HepG2 (cell line): Measurements from ENCODE around the gene ZNF227. TPM values are rescaled to one million over a fixed set of nuclear protein-coding genes. Genes with fewer than 3 reads are reported as not detected.

Experiments used
- ASH2L ChIP-seq: fragments of 300-600, 200-600 bp; sonication (generic); IDR thresholded peaks from 2 replicates; pipeline ENCODE4 v1.7.0; 2017; ENCODE audit warnings: low read depth, mild to moderate bottlenecking, moderate library complexity, mixed read lengths, low read length; ENCODE audit not compliant: insufficient read length
- FLYWCH1 ChIP-seq: sonication (generic); formaldehyde crosslinking; IDR thresholded peaks from 2 replicates; pipeline ENCODE4 v1.8.1; 2023; ENCODE audit warnings: mild to moderate bottlenecking, missing genetic modification reagents
- GTF2F1 ChIP-seq: fragments of 150-350 bp; IDR thresholded peaks from 2 replicates; pipeline ENCODE4 v1.6.1; 2014; ENCODE audit warnings: low read length
- HIVEP1 ChIP-seq: sonication (generic); formaldehyde crosslinking; IDR thresholded peaks from 2 replicates; pipeline ENCODE4 v1.4.0; 2020; ENCODE audit warnings: mild to moderate bottlenecking, missing genetic modification reagents
- HMGA1 ChIP-seq: sonication (generic); formaldehyde crosslinking; conservative IDR thresholded peaks from 2 replicates; pipeline ENCODE4 v1.4.0; 2020; ENCODE audit warnings: missing genetic modification reagents
- HNRNPUL1 ChIP-seq: fragments of 200-400 bp; formaldehyde crosslinking; IDR thresholded peaks from 2 replicates; pipeline ENCODE4 v1.6.1; 2017; ENCODE audit warnings: low read depth, mild to moderate bottlenecking, low read length, moderate library complexity
- ISL2 ChIP-seq: sonication (generic); formaldehyde crosslinking; IDR thresholded peaks from 2 replicates; pipeline ENCODE4 v1.5.0; 2020; ENCODE audit warnings: missing genetic modification reagents
- NCOR1 ChIP-seq: fragments of 200-600 bp; sonication (generic); IDR thresholded peaks from 2 replicates; pipeline ENCODE4 v1.7.0; 2017; ENCODE audit warnings: antibody characterized with exemption, low read length, borderline replicate concordance
- NFIB ChIP-seq: sonication (generic); formaldehyde crosslinking; IDR thresholded peaks from 2 replicates; pipeline ENCODE4 v1.9.0; 2021; ENCODE audit warnings: missing genetic modification reagents, mild to moderate bottlenecking, borderline replicate concordance
- NR2F6 ChIP-seq, 2 experiments: IDR thresholded peaks; 2 replicates each; pipeline ENCODE4 v1.6.1; 2016; ENCODE audit warnings: antibody characterized with exemption in 1 of 2, mild to moderate bottlenecking in 1 of 2
- SNRNP70 ChIP-seq: fragments of 200-400 bp; formaldehyde crosslinking; IDR thresholded peaks from 2 replicates; pipeline ENCODE4 v1.6.1; 2017; ENCODE audit warnings: mild to moderate bottlenecking, low read depth, low read length, moderate library complexity
- TARDBP ChIP-seq: sonication (generic); formaldehyde crosslinking; IDR thresholded peaks from 2 replicates; pipeline ENCODE4 v1.8.0; 2022; ENCODE audit warnings: mild to moderate bottlenecking, missing genetic modification reagents
- XRCC5 ChIP-seq: fragments of 200-400 bp; formaldehyde crosslinking; optimal IDR thresholded peaks from 2 replicates; pipeline ENCODE3; 2017; ENCODE audit warnings: mild to moderate bottlenecking, low read length
- ZBTB7A ChIP-seq: sonication (generic); formaldehyde crosslinking; IDR thresholded peaks from 2 replicates; pipeline ENCODE4 v1.8.0; 2022; ENCODE audit warnings: mild to moderate bottlenecking, missing genetic modification reagents
- ZC3H4 ChIP-seq: sonication (generic); formaldehyde crosslinking; IDR thresholded peaks from 2 replicates; pipeline ENCODE4 v1.4.0; 2020; ENCODE audit warnings: missing genetic modification reagents, borderline replicate concordance
- ZFY ChIP-seq: sonication (generic); formaldehyde crosslinking; IDR thresholded peaks from 2 replicates; pipeline ENCODE4 v1.4.0; 2020; ENCODE audit warnings: missing genetic modification reagents
- ZNF10 ChIP-seq: sonication (generic); formaldehyde crosslinking; IDR thresholded peaks from 2 replicates; pipeline ENCODE4 v1.4.0; 2020; ENCODE audit warnings: mild to moderate bottlenecking, low read depth, missing genetic modification reagents, borderline replicate concordance
- ZNF234 ChIP-seq: sonication (generic); formaldehyde crosslinking; conservative IDR thresholded peaks from 2 replicates; pipeline ENCODE4 v1.5.1; 2020; ENCODE audit warnings: mild to moderate bottlenecking, missing genetic modification reagents
- ZNF460 ChIP-seq: sonication (generic); formaldehyde crosslinking; IDR thresholded peaks from 2 replicates; pipeline ENCODE4 v1.5.1; 2020; ENCODE audit warnings: missing genetic modification reagents, mild to moderate bottlenecking, borderline replicate concordance
- polyA plus RNA-seq, 8 experiments: library from polyadenylated mRNA; depleted of rRNA in 3 of 8; stranded (reverse) in 7 of 8; unstranded in 1 of 8; fragments of >200 nt; fragmentation: Illumina TruSeq in 4 of 8; extraction: Trizol in 4 of 8; gene quantifications; 2 replicates each; pipeline versions ENCODE4 v1.2.1 to v1.2.3, GENCODE V29; 2011 to 2016; ENCODE audit warnings: low read depth in 4 of 8, missing spikeins in 1 of 8, mixed read lengths in 1 of 8; ENCODE audit not compliant: insufficient read depth in 1 of 8
- total RNA-seq, 5 experiments: library from RNA; depleted of rRNA; stranded (reverse); fragments of >200 nt; fragmentation: Illumina TruSeq; extraction: Trizol; gene quantifications; 2 replicates each; pipeline ENCODE4 v1.2.3, GENCODE V29; 2016; ENCODE audit warnings: low read depth in 1 of 5
- TF ChIP-seq, protein P1 (sequence below): sonication (generic); formaldehyde crosslinking; IDR thresholded peaks from 2 replicates; pipeline ENCODE4 v1.5.1; 2020; ENCODE audit warnings: missing genetic modification reagents, mild to moderate bottlenecking, borderline replicate concordance
- TF ChIP-seq, protein P2 (sequence below): sonication (generic); formaldehyde crosslinking; IDR thresholded peaks from 2 replicates; pipeline ENCODE4 v1.4.0; 2020; ENCODE audit warnings: missing genetic modification reagents, borderline replicate concordance
- TF ChIP-seq, protein P3 (sequence below): sonication (generic); formaldehyde crosslinking; IDR thresholded peaks from 2 replicates; pipeline ENCODE4 v1.4.0; 2020; ENCODE audit warnings: missing genetic modification reagents, borderline replicate concordance
- TF ChIP-seq, protein P4 (sequence below): IDR thresholded peaks from 2 replicates; pipeline ENCODE4 v1.6.1; 2016; ENCODE audit warnings: missing compliant biosample characterization, missing genetic modification reagents, borderline replicate concordance

ZNF227 gene
- total and polyA plus RNA-seq, 2 of the 13 experiments (the other 11 are each of a cell fraction or from before 2014, with no cell fraction given) = 3.1 to 16.8 TPM

DNA sequence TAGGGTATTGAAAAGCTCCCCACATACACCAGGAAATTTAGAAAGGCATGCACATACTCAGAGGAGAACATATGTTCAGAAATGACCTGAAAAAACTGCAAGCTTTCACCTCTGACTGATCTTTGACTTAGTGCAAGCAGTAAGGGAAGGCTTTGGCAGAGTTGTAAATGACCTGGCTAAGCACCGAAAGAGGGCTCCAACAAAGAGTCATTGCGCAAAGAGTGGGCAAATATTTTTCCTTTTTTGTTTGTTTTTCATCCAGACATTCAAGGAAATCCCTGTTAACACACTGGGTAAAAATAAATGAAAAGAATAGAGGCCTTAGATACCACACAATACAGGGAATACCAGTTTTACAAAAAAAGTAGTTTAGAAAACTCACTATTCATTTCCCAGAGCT, 42.2 kb downstream of the ZNF227 start (continued):
- TF ChIP-seq SNRNP70 (no peak), HIVEP1 (CRISPR knock-in tag) (no peak), ZBTB7A (CRISPR knock-in tag) (no peak), NFIB (CRISPR knock-in tag) (no peak), HMGA1 (CRISPR knock-in tag) (no peak), ASH2L (peak; percentile 26), XRCC5 (no peak), HNRNPUL1 (no peak), ZFY (CRISPR knock-in tag) (no peak), ZC3H4 (CRISPR knock-in tag) (no peak), TARDBP (CRISPR knock-in tag) (peak; percentile 44; the same call in 1 of the 2 replicates), FLYWCH1 (no peak), ZNF460 (CRISPR knock-in tag) (no peak), ISL2 (CRISPR knock-in tag) (peak; percentile 66; the same call in 1 of the 2 replicates), NCOR1 (peak; percentile 38; the same call in 1 of the 2 replicates), ZNF10 (CRISPR knock-in tag) (no peak), GTF2F1 (no peak), ZNF234 (no peak), NR2F6 (IDR thresholded peaks at IDR 0.05) (peak; percentile 58), NR2F6 (CRISPR knock-in tag; IDR thresholded peaks at IDR 0.05) (peak; percentile 49; the same call in 1 of the 2 replicates)
- TF ChIP-seq, protein P1, sequence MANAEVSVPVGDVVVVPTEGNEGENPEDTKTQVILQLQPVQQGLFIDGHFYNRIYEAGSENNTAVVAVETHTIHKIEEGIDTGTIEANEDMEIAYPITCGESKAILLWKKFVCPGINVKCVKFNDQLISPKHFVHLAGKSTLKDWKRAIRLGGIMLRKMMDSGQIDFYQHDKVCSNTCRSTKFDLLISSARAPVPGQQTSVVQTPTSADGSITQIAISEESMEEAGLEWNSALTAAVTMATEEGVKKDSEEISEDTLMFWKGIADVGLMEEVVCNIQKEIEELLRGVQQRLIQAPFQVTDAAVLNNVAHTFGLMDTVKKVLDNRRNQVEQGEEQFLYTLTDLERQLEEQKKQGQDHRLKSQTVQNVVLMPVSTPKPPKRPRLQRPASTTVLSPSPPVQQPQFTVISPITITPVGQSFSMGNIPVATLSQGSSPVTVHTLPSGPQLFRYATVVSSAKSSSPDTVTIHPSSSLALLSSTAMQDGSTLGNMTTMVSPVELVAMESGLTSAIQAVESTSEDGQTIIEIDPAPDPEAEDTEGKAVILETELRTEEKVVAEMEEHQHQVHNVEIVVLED = no peak
- TF ChIP-seq, protein P2, sequence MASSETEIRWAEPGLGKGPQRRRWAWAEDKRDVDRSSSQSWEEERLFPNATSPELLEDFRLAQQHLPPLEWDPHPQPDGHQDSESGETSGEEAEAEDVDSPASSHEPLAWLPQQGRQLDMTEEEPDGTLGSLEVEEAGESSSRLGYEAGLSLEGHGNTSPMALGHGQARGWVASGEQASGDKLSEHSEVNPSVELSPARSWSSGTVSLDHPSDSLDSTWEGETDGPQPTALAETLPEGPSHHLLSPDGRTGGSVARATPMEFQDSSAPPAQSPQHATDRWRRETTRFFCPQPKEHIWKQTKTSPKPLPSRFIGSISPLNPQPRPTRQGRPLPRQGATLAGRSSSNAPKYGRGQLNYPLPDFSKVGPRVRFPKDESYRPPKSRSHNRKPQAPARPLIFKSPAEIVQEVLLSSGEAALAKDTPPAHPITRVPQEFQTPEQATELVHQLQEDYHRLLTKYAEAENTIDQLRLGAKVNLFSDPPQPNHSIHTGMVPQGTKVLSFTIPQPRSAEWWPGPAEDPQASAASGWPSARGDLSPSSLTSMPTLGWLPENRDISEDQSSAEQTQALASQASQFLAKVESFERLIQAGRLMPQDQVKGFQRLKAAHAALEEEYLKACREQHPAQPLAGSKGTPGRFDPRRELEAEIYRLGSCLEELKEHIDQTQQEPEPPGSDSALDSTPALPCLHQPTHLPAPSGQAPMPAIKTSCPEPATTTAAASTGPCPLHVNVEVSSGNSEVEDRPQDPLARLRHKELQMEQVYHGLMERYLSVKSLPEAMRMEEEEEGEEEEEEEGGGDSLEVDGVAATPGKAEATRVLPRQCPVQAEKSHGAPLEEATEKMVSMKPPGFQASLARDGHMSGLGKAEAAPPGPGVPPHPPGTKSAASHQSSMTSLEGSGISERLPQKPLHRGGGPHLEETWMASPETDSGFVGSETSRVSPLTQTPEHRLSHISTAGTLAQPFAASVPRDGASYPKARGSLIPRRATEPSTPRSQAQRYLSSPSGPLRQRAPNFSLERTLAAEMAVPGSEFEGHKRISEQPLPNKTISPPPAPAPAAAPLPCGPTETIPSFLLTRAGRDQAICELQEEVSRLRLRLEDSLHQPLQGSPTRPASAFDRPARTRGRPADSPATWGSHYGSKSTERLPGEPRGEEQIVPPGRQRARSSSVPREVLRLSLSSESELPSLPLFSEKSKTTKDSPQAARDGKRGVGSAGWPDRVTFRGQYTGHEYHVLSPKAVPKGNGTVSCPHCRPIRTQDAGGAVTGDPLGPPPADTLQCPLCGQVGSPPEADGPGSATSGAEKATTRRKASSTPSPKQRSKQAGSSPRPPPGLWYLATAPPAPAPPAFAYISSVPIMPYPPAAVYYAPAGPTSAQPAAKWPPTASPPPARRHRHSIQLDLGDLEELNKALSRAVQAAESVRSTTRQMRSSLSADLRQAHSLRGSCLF = no peak
- TF ChIP-seq, protein P3, sequence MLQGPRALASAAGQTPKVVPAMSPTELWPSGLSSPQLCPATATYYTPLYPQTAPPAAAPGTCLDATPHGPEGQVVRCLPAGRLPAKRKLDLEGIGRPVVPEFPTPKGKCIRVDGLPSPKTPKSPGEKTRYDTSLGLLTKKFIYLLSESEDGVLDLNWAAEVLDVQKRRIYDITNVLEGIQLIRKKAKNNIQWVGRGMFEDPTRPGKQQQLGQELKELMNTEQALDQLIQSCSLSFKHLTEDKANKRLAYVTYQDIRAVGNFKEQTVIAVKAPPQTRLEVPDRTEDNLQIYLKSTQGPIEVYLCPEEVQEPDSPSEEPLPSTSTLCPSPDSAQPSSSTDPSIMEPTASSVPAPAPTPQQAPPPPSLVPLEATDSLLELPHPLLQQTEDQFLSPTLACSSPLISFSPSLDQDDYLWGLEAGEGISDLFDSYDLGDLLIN (CRISPR knock-in tag) = no peak
- TF ChIP-seq, protein P4, sequence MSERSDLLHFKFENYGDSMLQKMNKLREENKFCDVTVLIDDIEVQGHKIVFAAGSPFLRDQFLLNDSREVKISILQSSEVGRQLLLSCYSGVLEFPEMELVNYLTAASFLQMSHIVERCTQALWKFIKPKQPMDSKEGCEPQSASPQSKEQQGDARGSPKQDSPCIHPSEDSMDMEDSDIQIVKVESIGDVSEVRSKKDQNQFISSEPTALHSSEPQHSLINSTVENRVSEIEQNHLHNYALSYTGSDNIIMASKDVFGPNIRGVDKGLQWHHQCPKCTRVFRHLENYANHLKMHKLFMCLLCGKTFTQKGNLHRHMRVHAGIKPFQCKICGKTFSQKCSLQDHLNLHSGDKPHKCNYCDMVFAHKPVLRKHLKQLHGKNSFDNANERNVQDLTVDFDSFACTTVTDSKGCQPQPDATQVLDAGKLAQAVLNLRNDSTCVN (CRISPR knock-in tag) = no peak
